HG03575 (cell line): ENCODE results near the gene KMT2D.

Experiments used
- ATAC-seq: cut with Tn5 transposase; IDR thresholded peaks from one replicate; pipeline ENCODE4 v1.9.1; 2021; ENCODE audit not compliant: unreplicated experiment, insufficient number of reproducible peaks, low FRiP score; ENCODE audit errors: extremely low read depth

The KMT2D gene

GRCh38 chr12:49039421-49040363 lies 20.9 kb downstream of the KMT2D start:
- no peak for ATAC-seq

GRCh38 chr12:49038291-49038955 lies 22.2 kb downstream of the KMT2D start:
- ATAC-seq: no peak

- no peak for ATAC-seq
Measured at GRCh38 chr12:49037947-49038237, 22.7 kb downstream of the KMT2D start.

GRCh38 chr12:49037111-49037946 lies 23.3 kb downstream of the KMT2D start:
- ATAC-seq: no peak

GRCh38 chr12:49036029-49036428 lies 24.6 kb downstream of the KMT2D start:
- no peak for ATAC-seq

GRCh38 chr12:49034286-49034622 lies 26.3 kb downstream of the KMT2D start:
- no peak for ATAC-seq

- ATAC-seq: no peak
Measured at GRCh38 chr12:49033611-49034285, 26.8 kb downstream of the KMT2D start.

GRCh38 chr12:49032679-49033447 lies 27.7 kb downstream of the KMT2D start:
- no peak for ATAC-seq

- ATAC-seq: no peak
Measured at GRCh38 chr12:49032276-49032675, 28.3 kb downstream of the KMT2D start.

- ATAC-seq: no peak
Measured at GRCh38 chr12:49031573-49032161, 28.9 kb downstream of the KMT2D start.

- no peak for ATAC-seq
Measured at GRCh38 chr12:49030714-49031572, 29.7 kb downstream of the KMT2D start.

GRCh38 chr12:49030119-49030518 lies 30.5 kb downstream of the KMT2D start:
- no peak for ATAC-seq

- ATAC-seq: no peak
Measured at GRCh38 chr12:49028666-49029275, 31.8 kb downstream of the KMT2D start.

GRCh38 chr12:49027846-49028555 lies 32.6 kb downstream of the KMT2D start:
- ATAC-seq: no peak

- ATAC-seq: no peak
Measured at GRCh38 chr12:49026678-49027480, 33.7 kb downstream of the KMT2D start.

GRCh38 chr12:49026101-49026500 lies 34.5 kb downstream of the KMT2D start:
- ATAC-seq: no peak
